NB4 (cell line): ENCODE data around the gene PRR13.
A peak's percentile ranks its signal among the peaks of the same experiment; 100 is the strongest.

Source experiments
- DNase-seq: peaks from one replicate; pipeline ENCODE4 v3.0.0; 2010; ENCODE audit warnings: low read depth
- H3K4me3 ChIP-seq: one replicate; pipeline ENCODE4 v1.5.1; 2011; ENCODE audit warnings: mild to moderate bottlenecking, low read depth, low read length, moderate library complexity
- CTCF ChIP-seq: IDR thresholded peaks from one replicate; pipeline ENCODE4 v1.5.1; 2012; ENCODE audit warnings: low read depth, low read length
- MAX ChIP-seq: IDR thresholded peaks from 2 replicates; pipeline ENCODE4 v1.6.1; 2011; ENCODE audit warnings: low read depth, low read length
- MYC ChIP-seq: IDR thresholded peaks from 2 replicates; pipeline ENCODE4 v1.6.1; 2011; ENCODE audit warnings: low read depth, low read length
- POLR2A ChIP-seq: IDR thresholded peaks from 2 replicates; pipeline ENCODE4 v1.6.1; 2011; ENCODE audit warnings: mild to moderate bottlenecking; ENCODE audit not compliant: insufficient read length; ENCODE audit errors: extremely low read depth

PRR13 gene

GRCh38 chr12:53482626-53483168 lies 41.2 kb downstream of the PRR13 start:
- peak; percentile 37 for DNase-seq
- no peak for TF ChIP-seq MAX
- no peak for TF ChIP-seq CTCF
- no peak for TF ChIP-seq MYC
- TF ChIP-seq POLR2A, result no peak
- no peak overlapping the region for H3K4me3 ChIP-seq

- no peak overlapping the region for H3K4me3 ChIP-seq
- TF ChIP-seq POLR2A, result peak; percentile 7
- no peak for TF ChIP-seq MAX
- peak; percentile 42 for DNase-seq
These were observed 41.9 kb downstream of the PRR13 start for GRCh38 chr12:53483225-53483978.

GRCh38 chr12:53483979-53484377 lies 42.4 kb downstream of the PRR13 start:
- peak; percentile 31 for DNase-seq
- TF ChIP-seq MYC (no peak), CTCF (no peak), POLR2A (no peak), MAX (no peak)
- no peak overlapping the region for H3K4me3 ChIP-seq

GRCh38 chr12:53484686-53485575 lies 43.4 kb downstream of the PRR13 start:
- no peak overlapping the region for H3K4me3 ChIP-seq
- DNase-seq, result no peak
- TF ChIP-seq POLR2A (no peak), CTCF (no peak), MAX (no peak), MYC (no peak)

- no peak for TF ChIP-seq CTCF
- TF ChIP-seq POLR2A, result peak; percentile 10
- no peak overlapping the region for H3K4me3 ChIP-seq
- no peak for DNase-seq
These were observed 44.6 kb downstream of the PRR13 start for GRCh38 chr12:53485955-53486735.
